Measurements from ENCODE around the gene CYB5R3.

The CYB5R3 gene

GRCh38 chr22:42646569-42647525, 2.3 kb downstream of the CYB5R3 start:
- DNase-seq (ENCODE audit: low read depth in 2 of 3, low spot score in 2 of 3): no peak

- no peak for DNase-seq (ENCODE audit: low read depth in 2 of 3, low spot score in 2 of 3)
Observed at GRCh38 chr22:42645938-42646568, 3.1 kb downstream of the CYB5R3 start.

GRCh38 chr22:42645341-42645937, 3.8 kb downstream of the CYB5R3 start:
- no peak for DNase-seq (ENCODE audit: low read depth in 2 of 3, low spot score in 2 of 3)

- no peak for DNase-seq (ENCODE audit: low read depth in 2 of 3, low spot score in 2 of 3)
Observed at GRCh38 chr22:42644422-42645340, 4.5 kb downstream of the CYB5R3 start.

- no peak for DNase-seq (ENCODE audit: low read depth in 2 of 3, low spot score in 2 of 3)
Observed at GRCh38 chr22:42643634-42644421, 5.4 kb downstream of the CYB5R3 start.

- DNase-seq (ENCODE audit: low read depth in 2 of 3, low spot score in 2 of 3): no peak
Observed at GRCh38 chr22:42642806-42643633, 6.2 kb downstream of the CYB5R3 start.

GRCh38 chr22:42641801-42642413, 7.3 kb downstream of the CYB5R3 start:
- DNase-seq (ENCODE audit: low read depth in 2 of 3, low spot score in 2 of 3): no peak

- DNase-seq (ENCODE audit: low read depth in 2 of 3, low spot score in 2 of 3): no peak
Observed at GRCh38 chr22:42639541-42640241, 9.5 kb downstream of the CYB5R3 start.

- no peak for DNase-seq (ENCODE audit: low read depth in 2 of 3, low spot score in 2 of 3)
Observed at GRCh38 chr22:42637555-42637954, 11.6 kb downstream of the CYB5R3 start.

- no peak for DNase-seq (ENCODE audit: low read depth in 2 of 3, low spot score in 2 of 3)
Observed at GRCh38 chr22:42636506-42636905, 12.7 kb downstream of the CYB5R3 start.

GRCh38 chr22:42635531-42635930, 13.7 kb downstream of the CYB5R3 start:
- DNase-seq (ENCODE audit: low read depth in 2 of 3, low spot score in 2 of 3): no peak

GRCh38 chr22:42633013-42633412, 16.2 kb downstream of the CYB5R3 start:
- no peak for DNase-seq (ENCODE audit: low read depth in 2 of 3, low spot score in 2 of 3)

GRCh38 chr22:42632096-42632495, 17.1 kb downstream of the CYB5R3 start:
- no peak for DNase-seq (ENCODE audit: low read depth in 2 of 3, low spot score in 2 of 3)

- DNase-seq (ENCODE audit: low read depth in 2 of 3, low spot score in 2 of 3): no peak
Observed at GRCh38 chr22:42630901-42631602, 18.1 kb downstream of the CYB5R3 start.

GRCh38 chr22:42630211-42630610, 19.0 kb downstream of the CYB5R3 start:
- no peak for DNase-seq (ENCODE audit: low read depth in 2 of 3, low spot score in 2 of 3)

GRCh38 chr22:42627981-42628380, 21.2 kb downstream of the CYB5R3 start:
- no peak for DNase-seq (ENCODE audit: low read depth in 2 of 3, low spot score in 2 of 3)

GRCh38 chr22:42626951-42627625, 22.1 kb downstream of the CYB5R3 start:
- DNase-seq (ENCODE audit: low read depth in 2 of 3, low spot score in 2 of 3): no peak

All from activated CD8-positive, alpha-beta memory T cell treated with anti-CD3 and anti-CD28 coated beads for 48 hours (primary cell).